ENCODE data around the gene COQ8A. TPM values are rescaled to one million over a fixed set of nuclear protein-coding genes. Genes with fewer than 3 reads are reported as not detected.

The COQ8A gene
- total RNA-seq, 1 experiment from 2014 or later: 14.8 TPM

DNA sequence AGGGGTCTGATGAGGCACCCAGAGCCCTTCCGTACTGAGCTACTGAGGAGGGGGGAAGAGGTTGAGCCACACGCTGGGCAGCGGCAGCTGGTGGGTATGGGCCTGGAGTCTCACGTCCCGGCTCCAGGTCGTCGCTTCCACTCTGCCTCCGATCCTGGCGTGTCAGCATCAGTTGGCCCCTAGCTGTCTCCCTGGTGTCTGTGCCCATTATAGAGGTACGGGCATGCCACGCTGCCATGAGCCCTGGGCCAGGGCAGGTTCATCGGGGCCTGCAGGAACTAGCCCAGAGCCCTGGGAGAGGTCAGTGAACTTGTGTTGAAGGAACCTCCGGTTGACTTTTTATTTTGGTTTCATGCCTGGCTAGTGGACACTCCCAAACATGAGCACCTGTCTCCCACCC lies 18.2 kb downstream of the COQ8A start:
- Histone ChIP-seq H3K9me3 (peaks cover 4% of the 10 kb centered on the region; the same call in 1 of the 2 replicates), H3K4me3 (no peak overlapping the region), H3K27me3 (no peaks in the 10 kb centered on the region), H3K36me3 (no peaks in the 10 kb centered on the region)
- DNase-seq: no peak

DNA sequence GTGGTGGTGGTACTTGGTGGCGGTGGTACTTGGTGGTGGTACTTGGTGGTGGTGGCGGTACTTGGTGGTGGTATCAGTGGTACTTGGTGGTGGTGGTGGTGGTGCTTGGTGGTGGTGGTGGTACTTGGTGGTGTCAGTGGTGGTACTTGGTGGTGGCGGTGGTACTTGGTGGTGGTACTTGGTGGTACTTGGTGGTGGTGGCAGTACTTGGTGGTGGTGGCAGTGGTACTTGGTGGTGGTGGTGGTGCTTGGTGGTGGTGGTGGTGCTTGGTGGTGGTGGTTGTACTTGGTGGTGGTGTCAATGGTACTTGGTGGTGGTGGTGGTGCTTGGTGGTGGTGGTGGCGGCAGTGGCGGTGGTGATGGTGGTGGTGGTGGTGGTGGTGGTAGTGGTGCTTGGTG lies 20.2 kb downstream of the COQ8A start:
- Histone ChIP-seq H3K4me3 (no peak overlapping the region), H3K27me3 (no peaks in the 10 kb centered on the region), H3K36me3 (no peaks in the 10 kb centered on the region), H3K9me3 (peaks cover 4% of the 10 kb centered on the region; the same call in 1 of the 2 replicates)
- no peak for DNase-seq

DNA sequence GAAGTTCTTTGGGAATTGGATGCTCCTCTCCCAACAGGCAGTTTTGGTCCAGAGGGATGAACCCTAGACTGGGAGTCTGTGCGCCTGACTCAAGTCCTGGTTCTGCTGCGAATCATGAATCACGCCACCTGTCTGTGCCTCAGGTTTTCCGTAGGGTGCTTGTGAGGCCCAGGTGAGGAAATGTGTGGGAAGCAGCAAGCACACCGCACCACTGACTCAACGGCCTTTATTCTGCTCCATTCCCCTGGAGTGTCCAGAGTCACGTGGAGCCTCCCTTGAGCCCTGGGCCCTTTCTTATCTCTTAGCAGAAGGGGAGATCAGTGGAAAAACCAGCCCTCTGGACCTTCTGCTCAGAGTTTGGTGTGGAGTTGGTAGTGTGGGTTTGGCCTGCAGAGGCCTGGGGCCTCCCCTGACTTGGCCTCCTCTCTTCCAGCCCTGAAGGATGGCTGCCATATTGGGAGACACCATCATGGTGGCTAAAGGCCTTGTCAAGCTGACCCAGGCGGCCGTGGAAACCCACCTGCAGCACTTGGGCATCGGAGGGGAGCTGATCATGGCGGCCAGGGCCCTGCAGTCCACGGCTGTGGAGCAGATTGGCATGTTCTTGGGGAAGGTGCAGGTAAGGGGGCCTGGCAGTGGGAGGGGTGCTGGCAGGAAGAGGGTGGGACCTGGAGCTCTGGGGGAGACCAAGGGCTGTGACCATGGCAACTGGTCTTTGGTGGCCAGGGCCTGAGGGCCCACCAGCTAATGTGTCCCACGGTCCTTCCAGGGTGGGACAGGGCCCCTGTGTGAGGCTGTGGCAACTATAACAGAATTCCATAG lies 21.1 kb downstream of the COQ8A start:
- no peaks in the 10 kb centered on the region; the same call in 1 of the 2 replicates for H3K36me3 ChIP-seq
- DNase-seq: no peak
- peaks cover 4% of the 10 kb centered on the region; the same call in 1 of the 2 replicates for H3K9me3 ChIP-seq
- no peak overlapping the region for H3K4me3 ChIP-seq
- H3K27me3 ChIP-seq: no peaks in the 10 kb centered on the region

DNA sequence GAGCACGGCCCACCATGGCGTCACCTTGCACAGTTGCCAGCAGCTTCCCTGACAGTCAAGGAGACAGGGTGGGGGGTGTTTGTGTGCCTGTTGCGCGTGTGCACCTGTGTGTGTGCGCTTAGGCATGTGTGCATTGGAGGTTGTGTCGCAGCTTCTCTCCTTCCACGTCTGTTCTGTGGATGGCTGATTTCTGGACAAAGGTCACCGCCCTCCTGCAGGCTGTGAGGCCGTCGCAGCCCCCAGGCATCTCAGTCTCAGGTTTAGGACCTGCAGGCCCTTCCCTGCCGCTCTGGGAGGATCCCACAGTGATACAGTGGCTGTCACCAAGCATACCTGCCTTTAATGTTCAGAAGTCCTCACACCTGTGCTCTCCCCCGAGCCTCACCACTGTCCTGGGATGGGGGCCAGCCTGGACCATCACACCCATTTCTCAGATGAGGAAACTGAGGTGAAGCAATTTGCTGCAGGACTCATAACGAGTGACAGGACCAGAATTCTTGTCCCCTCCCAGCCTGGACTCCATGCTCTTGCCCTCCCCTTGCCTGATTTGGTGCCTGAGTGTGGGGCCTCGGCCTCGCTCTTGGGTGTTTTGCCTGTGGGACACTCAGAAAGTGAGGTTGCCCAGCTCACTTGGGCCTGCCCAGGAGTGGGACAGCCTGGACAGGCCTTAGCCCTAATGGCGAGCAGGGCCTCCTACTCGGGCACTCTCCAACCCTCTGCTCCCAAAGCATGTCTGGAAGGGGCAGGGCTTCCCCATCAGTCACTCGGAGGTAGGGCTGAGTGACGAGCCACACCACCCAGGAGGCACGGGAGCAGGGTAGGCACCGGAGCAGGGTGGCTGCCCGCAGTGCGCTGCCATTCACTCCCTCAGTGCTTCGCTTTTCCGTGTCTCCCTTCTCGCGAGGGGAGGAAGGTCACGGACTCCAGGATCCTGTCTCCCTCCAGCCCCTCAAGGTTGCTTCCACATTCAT lies 22.6 kb downstream of the COQ8A start:
- no peak for DNase-seq
- no peaks in the 10 kb centered on the region for H3K27me3 ChIP-seq
- H3K4me3 ChIP-seq: no peak overlapping the region
- H3K36me3 ChIP-seq: peaks cover 1% of the 10 kb centered on the region; the same call in 1 of the 2 replicates
- peaks cover 6% of the 10 kb centered on the region for H3K9me3 ChIP-seq

DNA sequence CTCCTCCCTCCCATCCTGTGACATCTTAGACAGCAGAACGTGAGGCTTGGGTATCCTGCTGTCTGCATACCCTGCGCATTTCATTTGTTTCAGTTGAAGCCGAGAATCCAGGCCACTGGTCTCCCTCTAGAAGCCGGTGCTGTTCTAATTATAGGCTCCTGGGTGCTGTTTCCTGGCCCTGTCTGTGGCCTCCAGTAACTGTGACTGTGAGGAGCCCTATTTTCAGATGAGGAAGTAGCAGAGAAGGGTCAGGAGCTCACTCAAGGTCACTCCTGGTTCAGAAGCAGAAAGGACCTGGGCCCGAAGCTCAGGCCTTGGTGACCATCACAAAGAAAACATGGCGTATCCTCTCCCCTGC lies 24.0 kb downstream of the COQ8A start:
- H3K4me3 ChIP-seq: no peak overlapping the region
- no peaks in the 10 kb centered on the region for H3K27me3 ChIP-seq
- H3K36me3 ChIP-seq: peaks cover 5% of the 10 kb centered on the region; the same call in 1 of the 2 replicates
- H3K9me3 ChIP-seq: peaks cover 9% of the 10 kb centered on the region
- DNase-seq: no peak

DNA sequence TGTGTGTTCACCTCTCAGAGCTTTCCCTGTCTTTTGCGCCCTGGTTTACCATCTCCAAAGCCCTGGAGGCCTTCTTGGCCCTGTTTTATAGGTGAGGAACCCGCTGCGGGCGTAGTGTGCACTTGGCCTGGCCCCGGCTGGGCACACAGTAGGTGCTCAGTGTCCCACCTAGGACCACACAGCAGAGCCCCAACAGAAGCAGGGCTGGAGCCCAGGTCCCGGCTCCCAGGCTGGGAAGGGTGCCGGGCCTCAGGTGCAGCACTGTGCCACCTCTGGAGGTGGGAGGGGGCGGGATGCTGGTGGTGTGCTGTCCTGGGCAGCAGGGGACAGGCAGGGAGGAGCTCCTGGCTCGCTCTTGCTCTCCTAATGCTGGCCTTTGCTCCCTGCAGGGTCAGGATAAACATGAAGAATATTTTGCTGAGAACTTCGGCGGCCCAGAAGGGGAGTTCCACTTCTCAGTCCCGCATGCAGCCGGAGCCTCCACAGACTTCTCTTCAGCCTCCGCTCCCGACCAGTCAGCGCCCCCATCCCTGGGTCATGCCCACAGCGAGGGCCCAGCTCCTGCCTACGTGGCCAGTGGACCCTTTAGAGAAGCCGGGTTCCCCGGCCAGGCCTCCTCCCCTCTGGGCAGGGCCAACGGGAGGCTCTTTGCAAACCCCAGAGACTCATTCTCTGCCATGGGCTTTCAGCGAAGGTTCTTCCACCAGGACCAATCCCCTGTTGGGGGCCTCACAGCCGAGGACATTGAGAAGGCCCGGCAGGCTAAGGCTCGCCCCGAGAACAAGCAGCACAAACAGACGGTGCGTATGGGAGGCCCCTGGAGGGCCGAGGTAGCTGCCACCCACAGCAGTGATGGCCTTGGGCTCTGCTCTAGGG lies 24.8 kb downstream of the COQ8A start:
- no peak for DNase-seq
- no peaks in the 10 kb centered on the region for H3K27me3 ChIP-seq
- H3K36me3 ChIP-seq: peaks cover 5% of the 10 kb centered on the region; the same call in 1 of the 2 replicates
- peaks cover 6% of the 10 kb centered on the region; the same call in 1 of the 2 replicates for H3K9me3 ChIP-seq
- H3K4me3 ChIP-seq: no peak overlapping the region

DNA sequence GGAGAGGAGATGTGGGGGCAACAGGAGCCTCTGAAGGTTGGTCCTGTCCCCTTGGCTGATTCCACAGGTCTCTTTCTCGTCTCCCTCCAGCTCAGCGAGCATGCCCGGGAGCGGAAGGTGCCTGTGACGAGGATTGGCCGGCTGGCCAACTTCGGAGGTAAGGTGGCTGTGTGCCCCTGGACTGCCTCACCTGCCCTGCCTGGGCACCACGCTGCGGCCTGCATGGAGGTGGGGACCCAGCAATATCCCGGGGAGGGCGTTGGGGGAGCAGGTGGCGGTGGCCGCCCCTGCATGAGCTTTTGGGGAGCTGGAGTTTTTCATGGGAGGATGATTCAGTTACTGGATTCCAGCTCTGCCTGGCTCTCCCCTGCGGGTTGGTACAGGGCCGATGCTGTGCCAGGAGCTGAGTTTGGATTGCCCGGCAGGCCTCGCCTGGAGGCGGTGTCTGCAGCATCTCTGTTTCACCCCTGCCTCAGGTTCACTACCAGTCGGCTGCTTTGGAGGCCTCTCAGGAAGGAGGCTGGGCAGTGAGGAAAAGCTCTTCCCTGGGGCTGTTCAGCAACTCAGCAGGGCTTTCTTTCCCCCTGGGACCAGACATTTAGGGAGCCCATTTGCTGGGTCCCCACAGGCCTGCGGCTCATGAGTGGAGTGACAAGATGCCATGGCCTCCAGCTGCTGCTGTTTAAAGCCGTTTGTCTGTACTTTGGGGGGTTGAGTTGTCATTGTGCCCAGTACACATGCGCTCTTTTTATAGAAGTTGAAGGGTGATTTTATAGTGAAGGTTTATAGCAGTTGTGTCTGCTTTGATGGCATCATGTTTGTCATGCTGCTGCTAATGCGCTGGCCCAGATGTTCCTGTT lies 25.7 kb downstream of the COQ8A start:
- DNase-seq: no peak
- Histone ChIP-seq H3K27me3 (no peaks in the 10 kb centered on the region), H3K36me3 (peaks cover 5% of the 10 kb centered on the region; the same call in 1 of the 2 replicates), H3K9me3 (peaks cover 6% of the 10 kb centered on the region; the same call in 1 of the 2 replicates), H3K4me3 (no peak overlapping the region)

DNA sequence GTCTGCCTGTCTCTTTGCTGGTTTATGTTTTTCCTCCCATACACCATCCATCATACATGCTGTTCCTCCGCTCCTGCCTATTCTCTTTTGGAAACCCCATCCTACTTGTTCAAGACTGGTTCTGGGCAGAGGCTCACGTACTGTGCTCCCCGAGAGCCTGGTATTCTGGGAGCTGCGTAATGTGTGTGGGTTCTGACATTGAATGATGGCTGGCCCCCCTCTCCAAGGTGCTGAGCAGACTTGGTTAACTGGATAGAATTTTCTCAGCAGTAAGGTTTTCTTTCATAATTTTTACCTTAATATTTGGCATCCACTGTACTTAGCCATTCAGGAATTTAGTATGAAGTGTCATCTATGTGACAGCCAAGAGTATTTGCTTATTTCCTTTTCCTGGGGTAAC lies 26.6 kb downstream of the COQ8A start:
- Histone ChIP-seq H3K27me3 (no peaks in the 10 kb centered on the region), H3K4me3 (no peak overlapping the region), H3K36me3 (peaks cover 5% of the 10 kb centered on the region; the same call in 1 of the 2 replicates), H3K9me3 (peaks cover 7% of the 10 kb centered on the region)
- no peak for DNase-seq

DNA sequence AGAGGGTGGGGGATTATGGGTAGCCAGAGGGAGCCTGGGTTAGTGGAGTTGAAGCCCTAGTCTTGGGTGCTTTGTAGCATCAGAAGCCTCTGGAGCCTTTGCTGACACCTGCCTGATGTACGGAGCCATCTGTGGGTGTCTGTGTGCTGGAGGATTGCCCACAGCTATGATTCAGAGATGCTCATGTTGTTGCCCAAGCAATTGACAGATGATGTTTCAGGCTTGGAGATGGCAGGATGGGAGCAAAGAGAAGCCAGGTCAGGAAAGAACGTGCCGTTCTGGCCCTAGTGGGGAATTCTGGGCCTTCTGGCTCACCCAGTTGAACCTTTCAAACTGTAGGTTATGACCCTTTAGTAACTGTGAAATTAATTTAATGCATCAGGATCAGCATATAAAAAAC lies 27.6 kb downstream of the COQ8A start:
- no peak overlapping the region for H3K4me3 ChIP-seq
- no peaks in the 10 kb centered on the region for H3K27me3 ChIP-seq
- no peak for DNase-seq
- peaks cover 10% of the 10 kb centered on the region for H3K9me3 ChIP-seq
- H3K36me3 ChIP-seq: peaks cover 5% of the 10 kb centered on the region; the same call in 1 of the 2 replicates

DNA sequence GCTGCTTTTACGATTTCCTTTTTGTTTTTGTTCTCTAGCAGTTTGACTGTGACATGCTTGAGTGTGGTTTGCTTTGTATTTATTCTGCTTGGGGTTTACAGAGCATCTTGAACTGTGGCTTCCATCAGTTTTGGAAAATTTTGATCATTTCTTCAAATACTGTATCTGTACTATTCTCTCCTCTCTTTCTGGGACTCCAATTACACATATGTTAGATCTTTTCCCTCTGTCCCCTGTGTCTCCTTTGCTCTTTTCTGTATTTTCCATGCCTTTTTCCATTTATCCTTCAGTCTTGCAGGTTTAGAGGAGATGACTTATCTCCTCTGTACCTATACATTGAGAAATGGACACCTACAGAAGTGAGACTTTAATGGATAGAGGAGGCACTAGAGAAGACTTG lies 31.7 kb downstream of the COQ8A start:
- peaks cover 10% of the 10 kb centered on the region for H3K9me3 ChIP-seq
- no peak for DNase-seq

DNA sequence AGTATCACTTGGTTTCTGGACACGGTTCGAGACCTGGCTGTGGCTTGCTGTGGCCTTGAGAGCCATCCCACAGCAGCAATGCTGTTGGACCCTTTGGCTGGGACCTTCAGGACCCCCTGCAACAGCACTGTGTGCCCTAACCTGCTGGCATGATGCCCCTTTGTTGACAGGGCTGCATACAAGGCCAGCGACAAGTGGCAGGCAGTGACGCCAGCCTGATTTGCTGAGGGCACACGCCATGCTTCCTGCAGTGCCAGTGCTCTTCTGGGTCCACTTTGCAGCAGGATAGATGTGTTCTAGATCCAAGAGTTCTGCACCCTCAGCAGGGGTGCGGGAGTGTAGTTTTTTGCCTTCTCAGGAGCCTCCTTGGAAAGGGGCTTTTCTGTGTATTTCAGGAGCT lies 32.8 kb downstream of the COQ8A start:
- no peak for DNase-seq
- Histone ChIP-seq H3K9me3 (peaks cover 6% of the 10 kb centered on the region), H3K27me3 (no peaks in the 10 kb centered on the region), H3K36me3 (peaks cover 1% of the 10 kb centered on the region; the same call in 1 of the 2 replicates), H3K4me3 (no peak overlapping the region)

More for the DNA sequence above, 31.7 kb downstream of the COQ8A start:
- Histone ChIP-seq H3K27me3 (no peaks in the 10 kb centered on the region), H3K4me3 (no peak overlapping the region), H3K36me3 (peaks cover 5% of the 10 kb centered on the region; the same call in 1 of the 2 replicates)

DNA sequence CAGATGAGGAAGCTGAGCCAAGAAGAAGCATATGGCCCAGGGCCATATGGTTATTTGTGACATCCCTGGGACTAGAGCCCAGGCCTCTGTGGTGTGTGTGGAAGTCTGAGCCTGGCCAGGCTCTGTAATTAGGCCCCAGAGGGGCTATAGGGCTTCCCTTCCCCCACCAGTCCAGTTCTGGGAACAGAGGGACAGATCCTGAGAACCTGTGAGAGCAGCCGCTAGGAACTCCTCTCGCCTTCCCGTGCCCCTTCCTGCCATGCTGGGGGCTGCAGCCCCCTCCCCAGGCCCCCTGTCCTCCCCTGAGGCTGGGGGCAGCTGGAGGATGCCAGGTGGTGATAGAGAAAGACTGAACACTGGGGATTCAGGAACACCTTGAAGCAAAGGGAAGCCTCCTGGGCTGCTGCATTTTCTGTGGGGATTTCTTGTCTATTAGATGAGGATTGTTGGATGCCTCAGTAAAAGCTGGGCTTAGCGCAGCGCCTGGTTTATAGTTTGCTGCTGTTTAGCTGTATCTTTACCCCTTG lies 33.3 kb downstream of the COQ8A start:
- Histone ChIP-seq H3K36me3 (no peaks in the 10 kb centered on the region; the same call in 1 of the 2 replicates), H3K4me3 (no peak overlapping the region), H3K9me3 (peaks cover 5% of the 10 kb centered on the region; the same call in 1 of the 2 replicates), H3K27me3 (no peaks in the 10 kb centered on the region)
- no peak for DNase-seq

DNA sequence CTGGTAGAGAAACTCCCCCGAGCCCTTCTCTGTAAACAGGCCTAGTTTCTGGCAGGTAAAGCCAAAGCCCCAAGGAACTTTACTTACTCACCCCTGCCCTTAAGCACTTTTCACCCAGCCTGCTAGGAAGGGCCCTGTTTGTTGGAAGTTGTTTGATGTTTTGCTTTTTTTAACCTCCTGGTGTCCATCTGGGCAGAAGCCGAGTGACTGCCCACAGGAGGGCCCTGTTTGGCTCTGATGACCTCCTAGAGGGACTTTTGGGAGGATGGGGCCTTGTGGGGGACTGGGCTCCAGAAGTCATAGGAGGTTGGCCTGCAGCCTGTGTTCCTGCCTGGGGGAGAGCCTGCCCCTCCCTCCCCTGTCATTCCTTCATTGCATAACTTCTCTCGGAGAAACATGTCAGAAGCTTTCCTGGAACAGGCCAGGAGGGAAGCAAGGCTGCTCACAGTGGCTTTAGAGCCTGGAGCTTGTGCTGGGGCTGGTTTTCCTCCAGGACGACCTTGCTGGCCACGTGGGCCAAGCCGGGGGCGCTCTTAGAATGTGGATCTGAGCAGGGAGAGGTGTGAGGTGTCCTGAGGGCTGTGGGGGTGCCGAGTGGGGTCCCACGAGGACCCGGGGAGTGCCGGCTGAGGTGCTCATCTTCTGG lies 33.9 kb downstream of the COQ8A start:
- Histone ChIP-seq H3K9me3 (peaks cover 5% of the 10 kb centered on the region; the same call in 1 of the 2 replicates), H3K4me3 (no peak overlapping the region), H3K36me3 (no peaks in the 10 kb centered on the region; the same call in 1 of the 2 replicates), H3K27me3 (no peaks in the 10 kb centered on the region)
- peak; percentile 62 for DNase-seq

DNA sequence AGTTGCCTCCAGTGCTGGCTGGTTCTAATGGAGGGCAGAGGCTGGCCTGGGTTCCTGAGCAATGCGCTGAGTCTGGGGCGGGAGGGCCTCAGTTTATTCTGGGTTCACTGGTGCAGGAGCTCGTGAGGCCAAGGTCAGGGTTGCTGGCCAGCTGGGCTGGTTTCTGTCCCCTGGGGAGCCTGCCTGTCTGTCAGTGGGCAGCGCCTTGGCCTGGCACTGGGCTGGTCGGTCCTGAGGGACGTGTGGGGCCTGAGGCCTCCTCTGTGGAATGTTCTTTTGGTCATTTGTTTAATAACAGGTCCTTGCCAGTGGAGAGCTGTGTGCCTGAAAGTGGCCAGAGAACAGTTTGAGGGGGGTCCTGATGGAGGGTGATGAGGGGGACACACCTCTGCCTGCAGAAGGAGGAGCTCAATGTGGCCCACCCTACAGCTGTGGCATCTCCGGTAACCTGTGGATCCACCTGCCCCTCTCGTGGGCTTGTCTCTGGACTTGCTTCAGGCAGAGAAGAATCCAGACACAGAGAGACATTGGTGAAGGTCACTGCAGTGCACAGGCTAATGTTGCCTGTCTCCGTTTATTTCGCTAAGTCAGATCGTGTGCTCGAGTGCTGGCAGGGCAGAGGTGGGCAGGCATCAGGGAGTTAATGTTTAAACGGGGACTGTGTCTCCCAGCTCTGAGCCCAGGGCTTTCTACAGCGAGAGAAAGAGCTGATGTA lies 34.6 kb downstream of the COQ8A start:
- Histone ChIP-seq H3K4me3 (no peak overlapping the region), H3K36me3 (no peaks in the 10 kb centered on the region; the same call in 1 of the 2 replicates)
- DNase-seq: no peak

More for the DNA sequence above, 34.6 kb downstream of the COQ8A start:
- Histone ChIP-seq H3K27me3 (no peaks in the 10 kb centered on the region), H3K9me3 (peaks cover 5% of the 10 kb centered on the region; the same call in 1 of the 2 replicates)
